GM18502 (cell line): ENCODE data around the gene TBCK.

Experiments
- ATAC-seq: cut with Tn5 transposase; IDR thresholded peaks from one replicate; pipeline ENCODE4 v1.9.1; 2021; ENCODE audit warnings: mild to moderate bottlenecking; ENCODE audit not compliant: unreplicated experiment, poor library complexity

TBCK gene

GRCh38 chr4:106291678-106292077, 24.3 kb downstream of the TBCK start:
- ATAC-seq: no peak

- ATAC-seq: no peak
Measured at GRCh38 chr4:106289737-106290136, 26.3 kb downstream of the TBCK start.

GRCh38 chr4:106287353-106287969, 28.5 kb downstream of the TBCK start:
- no peak for ATAC-seq

- ATAC-seq: no peak
Measured at GRCh38 chr4:106286611-106287010, 29.4 kb downstream of the TBCK start.

GRCh38 chr4:106284227-106284626, 31.8 kb downstream of the TBCK start:
- ATAC-seq: no peak

GRCh38 chr4:106277140-106277675, 38.8 kb downstream of the TBCK start:
- ATAC-seq: no peak

GRCh38 chr4:106273831-106274230, 42.2 kb downstream of the TBCK start:
- no peak for ATAC-seq

- no peak for ATAC-seq
Measured at GRCh38 chr4:106270736-106271135, 45.3 kb downstream of the TBCK start.

GRCh38 chr4:106269711-106270110, 46.3 kb downstream of the TBCK start:
- no peak for ATAC-seq

GRCh38 chr4:106268786-106269185, 47.2 kb downstream of the TBCK start:
- no peak for ATAC-seq

GRCh38 chr4:106266201-106266600, 49.8 kb downstream of the TBCK start:
- peak; percentile 74 for ATAC-seq

GRCh38 chr4:106264331-106264728, 51.7 kb downstream of the TBCK start:
- ATAC-seq: no peak

- no peak for ATAC-seq
Measured at GRCh38 chr4:106263594-106264330, 52.2 kb downstream of the TBCK start.

GRCh38 chr4:106261980-106262379, 54.0 kb downstream of the TBCK start:
- no peak for ATAC-seq

GRCh38 chr4:106258145-106259045, 57.6 kb downstream of the TBCK start:
- ATAC-seq: no peak

- ATAC-seq: no peak
Measured at GRCh38 chr4:106256190-106256589, 59.8 kb downstream of the TBCK start.

- ATAC-seq: no peak
Measured at GRCh38 chr4:106255195-106255594, 60.8 kb downstream of the TBCK start.

- ATAC-seq: no peak
Measured at GRCh38 chr4:106253364-106254129, 62.5 kb downstream of the TBCK start.

GRCh38 chr4:106247600-106247999, 68.4 kb downstream of the TBCK start:
- no peak for ATAC-seq

GRCh38 chr4:106246441-106246840, 69.6 kb downstream of the TBCK start:
- ATAC-seq: no peak
